Measurements from ENCODE around the gene UMODL1. TPM values are rescaled to one million over a fixed set of nuclear protein-coding genes. Genes with fewer than 3 reads are reported as not detected.
A peak's percentile ranks its signal among the peaks of the same experiment; 100 is the strongest.

UMODL1 gene
- total RNA-seq, 1 experiment from 2014 or later: 0.30 TPM

DNA sequence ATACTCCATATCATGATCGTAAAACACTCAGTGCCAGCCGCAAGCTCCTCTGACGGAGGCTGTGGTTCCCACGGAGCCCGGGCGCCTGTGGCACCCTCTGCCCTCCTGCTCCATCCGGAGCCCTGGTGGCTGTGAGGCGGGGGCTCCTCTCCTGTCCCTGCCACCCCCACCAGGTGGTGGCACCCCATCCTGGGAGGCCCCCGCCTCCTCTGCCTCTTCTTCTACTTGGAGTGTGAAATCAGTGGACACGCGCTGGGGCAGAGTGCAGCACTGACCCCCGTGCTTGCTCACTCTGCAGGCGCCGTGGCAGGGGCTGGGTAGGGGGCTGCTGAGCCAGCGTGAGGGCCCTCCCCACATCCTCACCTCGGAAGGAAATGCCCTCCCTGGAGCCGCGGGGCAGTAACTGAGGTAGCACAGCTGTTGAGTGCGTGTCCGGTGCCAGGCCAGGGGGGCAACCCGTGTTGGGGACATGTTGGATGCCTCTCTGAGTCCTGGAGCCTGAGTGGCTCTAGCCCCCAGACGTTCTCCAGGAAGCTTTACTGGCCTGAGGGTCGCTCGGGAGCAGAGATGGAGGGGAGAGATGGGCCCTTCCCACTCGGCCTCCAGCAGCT lies 89.1 kb downstream of the UMODL1 start:
- H3K4me1 ChIP-seq: peaks cover 18% of the 10 kb centered on the region
- no peaks in the 10 kb centered on the region for H3K9me3 ChIP-seq (replicated peaks)
- H3K27me3 ChIP-seq: no peaks in the 10 kb centered on the region
- H3K27ac ChIP-seq: no peak overlapping the region
- no peak overlapping the region for H3K4me3 ChIP-seq
- H3K36me3 ChIP-seq: no peaks in the 10 kb centered on the region
- no peak for DNase-seq

- Histone ChIP-seq H3K36me3 (no peaks in the 10 kb centered on the region), H3K27me3 (no peaks in the 10 kb centered on the region), H3K9me3 (replicated peaks) (no peaks in the 10 kb centered on the region), H3K27ac (no peak overlapping the region), H3K4me1 (peaks cover 13% of the 10 kb centered on the region), H3K4me3 (no peak overlapping the region)
- DNase-seq: no peak
Observed at GRCh38 chr21:42160765-42161164, 89.6 kb downstream of the UMODL1 start.

- Histone ChIP-seq H3K27ac (no peak overlapping the region), H3K27me3 (no peaks in the 10 kb centered on the region), H3K4me3 (no peak overlapping the region), H3K4me1 (peaks cover 12% of the 10 kb centered on the region), H3K9me3 (replicated peaks) (no peaks in the 10 kb centered on the region), H3K36me3 (no peaks in the 10 kb centered on the region)
- no peak for DNase-seq
Observed at GRCh38 chr21:42161401-42161955, 90.4 kb downstream of the UMODL1 start.

DNA sequence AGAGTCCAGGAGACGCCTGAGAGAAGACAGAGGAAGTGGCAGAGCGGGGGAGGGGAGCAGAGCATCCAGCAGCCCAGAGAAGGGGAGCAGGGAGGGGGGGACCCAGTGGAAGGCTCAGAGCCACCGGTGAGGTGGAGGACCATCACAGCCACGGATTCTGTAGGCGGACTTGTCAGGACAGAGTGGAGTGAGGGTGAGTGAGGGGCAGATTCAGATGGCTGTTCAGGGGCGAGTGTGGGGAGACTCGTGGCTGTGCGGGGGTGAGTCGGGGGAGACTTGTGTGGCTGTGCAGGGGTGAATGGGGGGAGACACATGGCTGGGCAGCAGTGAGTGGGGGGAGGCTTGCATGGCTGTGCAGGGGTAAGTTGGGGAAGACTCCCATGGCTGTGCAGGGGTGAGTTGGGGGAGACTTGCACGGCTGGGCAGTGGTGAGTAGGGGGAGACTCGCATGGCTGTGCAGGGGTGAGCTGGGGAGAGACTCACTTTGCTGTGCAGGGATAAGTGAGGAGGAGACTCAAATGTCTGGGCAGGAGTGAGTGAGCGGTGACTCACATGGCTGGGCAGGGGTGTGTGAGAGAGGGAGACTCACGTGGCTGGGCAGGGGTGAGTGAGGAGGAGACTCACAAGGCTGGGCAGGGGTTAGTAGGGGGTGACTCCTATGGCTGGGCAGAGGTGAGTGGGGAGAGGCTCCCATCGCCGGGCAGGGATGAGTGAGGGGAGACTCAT lies 91.0 kb downstream of the UMODL1 start:
- Histone ChIP-seq H3K9me3 (replicated peaks) (no peaks in the 10 kb centered on the region), H3K27ac (no peak overlapping the region), H3K4me1 (peaks cover 7% of the 10 kb centered on the region), H3K27me3 (no peaks in the 10 kb centered on the region), H3K4me3 (no peak overlapping the region), H3K36me3 (no peaks in the 10 kb centered on the region)
- no peak for DNase-seq

DNA sequence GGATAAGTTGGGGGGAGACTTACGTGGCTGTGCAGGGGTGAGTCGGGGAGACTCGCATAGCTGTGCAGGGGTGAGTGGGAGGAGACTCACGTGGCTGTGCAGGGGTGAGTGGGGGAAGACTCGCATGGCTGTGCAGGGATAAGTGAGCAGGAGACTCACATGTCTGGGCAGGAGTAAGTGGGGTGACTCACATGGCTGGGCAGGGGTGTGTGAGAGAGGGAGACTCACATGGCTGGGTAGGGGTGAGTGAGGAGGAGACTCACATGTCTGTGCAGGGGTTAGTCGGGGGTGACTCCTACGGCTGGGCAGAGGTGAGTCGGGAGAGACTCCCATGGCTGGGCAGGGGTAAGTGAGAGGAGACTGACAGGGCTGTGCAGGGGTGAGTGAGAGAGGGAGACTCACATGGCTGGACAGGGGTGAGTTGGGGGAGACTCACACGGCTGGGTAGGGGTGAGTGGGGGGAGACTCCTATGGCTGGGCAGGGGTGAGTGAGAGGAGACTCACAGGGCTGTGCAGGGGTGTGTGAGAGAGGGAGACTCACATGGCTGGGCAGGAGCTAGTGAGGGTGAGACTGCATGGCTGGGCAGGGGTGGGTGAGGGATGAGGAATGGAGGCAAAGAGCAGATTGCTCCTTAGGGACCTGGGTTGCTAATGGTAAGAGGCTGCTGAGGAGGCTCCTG lies 91.9 kb downstream of the UMODL1 start:
- H3K4me1 ChIP-seq: no peaks in the 10 kb centered on the region
- H3K36me3 ChIP-seq: no peaks in the 10 kb centered on the region
- no peaks in the 10 kb centered on the region for H3K9me3 ChIP-seq (replicated peaks)
- H3K27me3 ChIP-seq: no peaks in the 10 kb centered on the region
- no peak overlapping the region for H3K27ac ChIP-seq
- no peak overlapping the region for H3K4me3 ChIP-seq
- no peak for DNase-seq

- Histone ChIP-seq H3K4me1 (no peaks in the 10 kb centered on the region), H3K4me3 (no peak overlapping the region), H3K27me3 (no peaks in the 10 kb centered on the region), H3K9me3 (replicated peaks) (no peaks in the 10 kb centered on the region), H3K36me3 (no peaks in the 10 kb centered on the region), H3K27ac (no peak overlapping the region)
- DNase-seq: no peak
Observed at GRCh38 chr21:42163511-42163863, 92.4 kb downstream of the UMODL1 start.

DNA sequence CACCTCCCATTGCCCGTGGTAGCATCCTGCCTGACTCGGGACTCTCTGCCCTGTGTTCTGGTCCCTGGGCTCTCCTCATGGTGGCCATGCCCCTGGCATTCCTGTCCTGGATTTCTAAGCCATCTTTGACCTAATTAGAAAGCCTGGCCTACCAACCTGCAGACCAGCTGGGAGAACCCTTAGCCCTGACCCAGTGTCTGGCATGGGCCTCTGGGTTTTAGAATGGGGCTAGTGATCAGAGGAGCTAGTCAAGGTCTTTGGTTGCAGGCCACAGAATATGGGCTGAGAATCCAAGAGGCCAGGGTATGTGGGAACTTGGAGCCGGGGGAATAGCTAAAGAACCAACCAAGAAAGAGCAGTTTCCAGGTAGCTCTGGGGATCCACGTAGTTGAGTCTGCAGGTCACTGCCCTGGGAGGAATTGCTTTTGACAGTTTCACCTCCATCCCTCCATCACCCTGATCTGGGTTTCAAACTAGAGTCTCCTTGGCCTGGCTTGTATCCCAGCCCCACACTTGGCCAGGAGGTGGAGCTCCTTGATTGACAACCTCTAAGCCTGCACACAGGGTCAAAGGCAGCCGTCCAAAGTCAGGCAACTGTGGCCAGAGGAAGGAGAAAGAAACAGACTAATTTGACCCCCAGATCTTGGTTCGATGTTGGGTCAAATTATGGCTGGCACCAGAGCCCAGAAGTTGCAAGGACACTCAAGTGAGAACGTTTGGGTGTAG lies 93.1 kb downstream of the UMODL1 start:
- Histone ChIP-seq H3K4me3 (no peak overlapping the region), H3K4me1 (no peaks in the 10 kb centered on the region), H3K9me3 (replicated peaks) (no peaks in the 10 kb centered on the region), H3K27me3 (no peaks in the 10 kb centered on the region), H3K27ac (no peak overlapping the region), H3K36me3 (no peaks in the 10 kb centered on the region)
- DNase-seq: peak in 1 of 2 experiments; percentile 25

GRCh38 chr21:42164818-42165217 lies 93.7 kb downstream of the UMODL1 start:
- no peaks in the 10 kb centered on the region for H3K27me3 ChIP-seq
- DNase-seq: no peak
- no peaks in the 10 kb centered on the region for H3K9me3 ChIP-seq (replicated peaks)
- H3K4me3 ChIP-seq: no peak overlapping the region
- no peak overlapping the region for H3K27ac ChIP-seq
- no peaks in the 10 kb centered on the region for H3K4me1 ChIP-seq
- H3K36me3 ChIP-seq: no peaks in the 10 kb centered on the region

GRCh38 chr21:42165901-42166300 lies 94.8 kb downstream of the UMODL1 start:
- no peak for DNase-seq

DNA sequence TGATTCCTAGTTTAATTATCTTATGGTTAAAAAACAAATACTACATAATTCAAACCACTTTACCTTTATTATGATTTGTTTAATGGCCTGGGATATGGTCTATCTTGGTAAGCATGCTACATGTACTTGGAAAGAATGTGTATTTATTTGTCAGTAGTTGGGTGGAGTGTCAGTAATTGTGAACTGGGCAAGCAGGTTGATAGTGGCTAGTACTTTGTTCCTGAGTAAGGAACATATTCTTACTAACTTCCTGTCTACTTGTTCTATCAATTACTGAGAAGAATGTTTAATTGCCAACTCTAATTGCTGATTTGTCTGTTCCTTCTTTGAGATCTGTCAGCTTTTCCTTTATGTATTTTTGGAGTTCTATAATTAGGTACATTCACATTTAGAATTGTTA lies 98.6 kb downstream of the UMODL1 start:
- H3K36me3 ChIP-seq: no peaks in the 10 kb centered on the region
- no peaks in the 10 kb centered on the region for H3K4me1 ChIP-seq
- no peaks in the 10 kb centered on the region; the same call in 1 of the 2 replicates for H3K27me3 ChIP-seq
- no peak overlapping the region for H3K27ac ChIP-seq
- no peaks in the 10 kb centered on the region for H3K9me3 ChIP-seq (replicated peaks)
- DNase-seq: no peak
- no peak overlapping the region for H3K4me3 ChIP-seq

More at GRCh38 chr21:42165901-42166300, 94.8 kb downstream of the UMODL1 start:
- no peaks in the 10 kb centered on the region for H3K9me3 ChIP-seq (replicated peaks)
- no peak overlapping the region for H3K27ac ChIP-seq
- H3K27me3 ChIP-seq: no peaks in the 10 kb centered on the region
- H3K4me1 ChIP-seq: no peaks in the 10 kb centered on the region
- H3K36me3 ChIP-seq: no peaks in the 10 kb centered on the region
- no peak overlapping the region for H3K4me3 ChIP-seq

- no peaks in the 10 kb centered on the region for H3K36me3 ChIP-seq
- no peak overlapping the region for H3K27ac ChIP-seq
- DNase-seq: no peak
- no peaks in the 10 kb centered on the region for H3K9me3 ChIP-seq (replicated peaks)
- H3K4me3 ChIP-seq: no peak overlapping the region
- H3K4me1 ChIP-seq: no peaks in the 10 kb centered on the region
- no peaks in the 10 kb centered on the region; the same call in 1 of the 2 replicates for H3K27me3 ChIP-seq
Observed at GRCh38 chr21:42171091-42172053, 100.3 kb downstream of the UMODL1 start.

DNA sequence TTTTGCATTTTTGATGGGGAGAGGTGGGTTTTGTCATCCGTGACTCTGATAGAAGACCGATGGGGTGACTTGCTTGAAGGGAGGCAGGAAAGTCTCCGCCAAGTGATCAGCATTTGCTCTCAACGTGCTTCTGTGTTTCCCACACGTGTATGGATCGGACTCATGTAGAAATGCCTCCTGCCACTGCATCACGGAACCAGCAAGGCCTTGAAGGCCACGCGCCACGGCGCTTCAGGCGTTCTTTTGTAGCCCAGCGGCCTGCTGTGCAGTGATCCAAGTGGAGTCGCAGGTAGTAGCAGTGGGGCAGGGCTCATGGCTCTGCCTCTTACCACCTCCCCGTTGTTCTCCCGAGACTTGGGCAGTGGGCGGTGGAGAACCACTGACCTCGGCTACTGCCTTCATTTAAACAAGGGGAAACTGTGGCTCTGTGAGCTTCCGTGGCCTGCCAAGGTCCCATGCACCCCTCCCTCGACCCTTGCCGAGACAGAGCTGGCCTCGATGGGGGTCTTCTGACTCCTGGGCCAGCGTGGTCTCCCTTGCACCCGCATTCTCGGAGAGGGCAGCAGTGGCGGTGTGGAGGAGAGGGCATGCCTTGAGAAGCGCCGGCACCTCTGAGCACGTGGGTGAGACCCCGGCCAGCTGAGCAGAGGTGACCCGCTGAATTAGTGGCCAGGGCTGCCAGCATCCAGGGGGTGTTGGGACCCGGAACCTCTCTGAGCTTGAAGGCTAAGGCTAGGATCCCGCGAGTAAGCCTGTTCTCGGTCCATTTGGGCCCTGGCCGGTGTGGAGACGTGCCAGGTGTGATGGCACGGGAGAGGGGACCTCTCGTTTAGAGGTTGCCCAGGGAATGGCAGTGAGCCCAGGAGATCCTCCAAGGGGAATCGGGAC lies 101.7 kb downstream of the UMODL1 start:
- no peaks in the 10 kb centered on the region for H3K9me3 ChIP-seq (replicated peaks)
- no peak overlapping the region for H3K27ac ChIP-seq
- no peaks in the 10 kb centered on the region; the same call in 1 of the 2 replicates for H3K27me3 ChIP-seq
- no peaks in the 10 kb centered on the region for H3K4me1 ChIP-seq
- no peak overlapping the region for H3K4me3 ChIP-seq
- no peaks in the 10 kb centered on the region for H3K36me3 ChIP-seq
- no peak for DNase-seq

GRCh38 chr21:42174173-42174572 lies 103.1 kb downstream of the UMODL1 start:
- H3K4me1 ChIP-seq: no peaks in the 10 kb centered on the region; the same call in 1 of the 2 replicates
- H3K9me3 ChIP-seq (replicated peaks): no peaks in the 10 kb centered on the region
- no peak overlapping the region for H3K4me3 ChIP-seq
- H3K27me3 ChIP-seq: no peaks in the 10 kb centered on the region; the same call in 1 of the 2 replicates
- DNase-seq: peak in 1 of 2 experiments; percentile 38
- H3K27ac ChIP-seq: no peak overlapping the region
- no peaks in the 10 kb centered on the region for H3K36me3 ChIP-seq
